ENCODE results near the gene CNOT4.
"Not testable (repeated sequence)": the region's sequence is repeated elsewhere in the genome, so short reads cannot be mapped to it uniquely, and the experiment has no call there.

CNOT4 gene

GRCh38 chr7:135321556-135321955 lies 188.3 kb downstream of the CNOT4 start:
- Histone ChIP-seq H3K4me2 (ENCODE audit: insufficient read depth, low read length) (no peak overlapping the region), H3K9me3 (ENCODE audit: insufficient read depth, low read length, severe bottlenecking) (peaks cover 10% of the 10 kb centered on the region), H3K27ac (ENCODE audit: low read length) (no peak overlapping the region), H3K9ac (ENCODE audit: low read depth, low read length) (no peak overlapping the region), H3K79me2 (ENCODE audit: insufficient read depth, low read length) (no peaks in the 10 kb centered on the region), H2AFZ (ENCODE audit: low read depth, low read length) (no peak overlapping the region), H3K27me3 (ENCODE audit: insufficient read depth, low read length, poor library complexity) (no peaks in the 10 kb centered on the region), H3K4me1 (ENCODE audit: insufficient read depth, low read length) (no peaks in the 10 kb centered on the region), H4K20me1 (ENCODE audit: insufficient read depth, low read length) (no peaks in the 10 kb centered on the region), H3K36me3 (ENCODE audit: insufficient read depth, low read length) (no peaks in the 10 kb centered on the region), H3K4me3 (ENCODE audit: low read depth in 1 of 2, low read length in 2 of 2) (no peak overlapping the region)
- ATAC-seq (ENCODE audit: insufficient read depth, low read depth) (no peak), DNase-seq (no peak)
- no peak for TF ChIP-seq EZH2 (IDR thresholded peaks at IDR 0.05; ENCODE audit: borderline replicate concordance, low read depth, low read length, severe bottlenecking)
- TF ChIP-seq CTCF (IDR thresholded peaks at IDR 0.05; ENCODE audit: borderline replicate concordance, extremely low read depth, low read length, poor library complexity, severe bottlenecking) = no peak

- not testable (repeated sequence) for H3K27ac ChIP-seq (ENCODE audit: low read length); H3K4me1 ChIP-seq (ENCODE audit: insufficient read depth, low read length); H3K79me2 ChIP-seq (ENCODE audit: insufficient read depth, low read length); ATAC-seq (ENCODE audit: insufficient read depth, low read depth); H3K4me2 ChIP-seq (ENCODE audit: insufficient read depth, low read length); DNase-seq; H3K36me3 ChIP-seq (ENCODE audit: insufficient read depth, low read length); H3K4me3 ChIP-seq (ENCODE audit: low read depth in 1 of 2, low read length in 2 of 2); H4K20me1 ChIP-seq (ENCODE audit: insufficient read depth, low read length); H3K9ac ChIP-seq (ENCODE audit: low read depth, low read length); H3K27me3 ChIP-seq (ENCODE audit: insufficient read depth, low read length, poor library complexity); H2AFZ ChIP-seq (ENCODE audit: low read depth, low read length); H3K9me3 ChIP-seq (ENCODE audit: insufficient read depth, low read length, severe bottlenecking)
Measured at GRCh38 chr7:135320953-135321352, 188.9 kb downstream of the CNOT4 start.

- ATAC-seq (ENCODE audit: insufficient read depth, low read depth) (no peak), DNase-seq (no peak)
- Histone ChIP-seq H3K36me3 (ENCODE audit: insufficient read depth, low read length) (no peaks in the 10 kb centered on the region), H3K27ac (ENCODE audit: low read length) (no peak overlapping the region), H3K4me2 (ENCODE audit: insufficient read depth, low read length) (no peak overlapping the region), H3K27me3 (ENCODE audit: insufficient read depth, low read length, poor library complexity) (no peaks in the 10 kb centered on the region), H2AFZ (ENCODE audit: low read depth, low read length) (no peak overlapping the region), H3K9me3 (ENCODE audit: insufficient read depth, low read length, severe bottlenecking) (peaks cover 10% of the 10 kb centered on the region), H3K79me2 (ENCODE audit: insufficient read depth, low read length) (no peaks in the 10 kb centered on the region), H3K4me3 (ENCODE audit: low read depth in 1 of 2, low read length in 2 of 2) (no peak overlapping the region), H4K20me1 (ENCODE audit: insufficient read depth, low read length) (no peaks in the 10 kb centered on the region), H3K9ac (ENCODE audit: low read depth, low read length) (no peak overlapping the region), H3K4me1 (ENCODE audit: insufficient read depth, low read length) (no peaks in the 10 kb centered on the region)
- TF ChIP-seq EZH2 (IDR thresholded peaks at IDR 0.05; ENCODE audit: borderline replicate concordance, low read depth, low read length, severe bottlenecking) = no peak
- TF ChIP-seq CTCF (IDR thresholded peaks at IDR 0.05; ENCODE audit: borderline replicate concordance, extremely low read depth, low read length, poor library complexity, severe bottlenecking) = no peak
Measured at GRCh38 chr7:135320268-135320667, 189.6 kb downstream of the CNOT4 start.

- H3K4me2 ChIP-seq (ENCODE audit: insufficient read depth, low read length) = no peak overlapping the region
- H3K27ac ChIP-seq (ENCODE audit: low read length) = no peak overlapping the region
- H3K79me2 ChIP-seq (ENCODE audit: insufficient read depth, low read length) = no peaks in the 10 kb centered on the region
- TF ChIP-seq EZH2 (IDR thresholded peaks at IDR 0.05; ENCODE audit: borderline replicate concordance, low read depth, low read length, severe bottlenecking) (no peak), CTCF (IDR thresholded peaks at IDR 0.05; ENCODE audit: borderline replicate concordance, extremely low read depth, low read length, poor library complexity, severe bottlenecking) (no peak)
- H2AFZ ChIP-seq (ENCODE audit: low read depth, low read length) = no peak overlapping the region
- ATAC-seq (ENCODE audit: insufficient read depth, low read depth) = no peak
- no peak for DNase-seq
- H3K4me1 ChIP-seq (ENCODE audit: insufficient read depth, low read length) = no peaks in the 10 kb centered on the region
- no peaks in the 10 kb centered on the region for H3K36me3 ChIP-seq (ENCODE audit: insufficient read depth, low read length)
- H3K9me3 ChIP-seq (ENCODE audit: insufficient read depth, low read length, severe bottlenecking) = no peaks in the 10 kb centered on the region
- H3K9ac ChIP-seq (ENCODE audit: low read depth, low read length) = no peak overlapping the region
- H3K27me3 ChIP-seq (ENCODE audit: insufficient read depth, low read length, poor library complexity) = peaks cover 2% of the 10 kb centered on the region
- H3K4me3 ChIP-seq (ENCODE audit: low read depth in 1 of 2, low read length in 2 of 2) = no peak overlapping the region
- no peaks in the 10 kb centered on the region for H4K20me1 ChIP-seq (ENCODE audit: insufficient read depth, low read length)
Measured at GRCh38 chr7:135317676-135318325, 192.1 kb downstream of the CNOT4 start.

Data from DND-41 (cell line).